ENCODE data around the gene SYP.

SYP gene

GRCh38 chrX:49226946-49227345, 27.0 kb upstream of the SYP start:
- no peak for DNase-seq (ENCODE audit: low read depth)
- TF ChIP-seq, protein P1, sequence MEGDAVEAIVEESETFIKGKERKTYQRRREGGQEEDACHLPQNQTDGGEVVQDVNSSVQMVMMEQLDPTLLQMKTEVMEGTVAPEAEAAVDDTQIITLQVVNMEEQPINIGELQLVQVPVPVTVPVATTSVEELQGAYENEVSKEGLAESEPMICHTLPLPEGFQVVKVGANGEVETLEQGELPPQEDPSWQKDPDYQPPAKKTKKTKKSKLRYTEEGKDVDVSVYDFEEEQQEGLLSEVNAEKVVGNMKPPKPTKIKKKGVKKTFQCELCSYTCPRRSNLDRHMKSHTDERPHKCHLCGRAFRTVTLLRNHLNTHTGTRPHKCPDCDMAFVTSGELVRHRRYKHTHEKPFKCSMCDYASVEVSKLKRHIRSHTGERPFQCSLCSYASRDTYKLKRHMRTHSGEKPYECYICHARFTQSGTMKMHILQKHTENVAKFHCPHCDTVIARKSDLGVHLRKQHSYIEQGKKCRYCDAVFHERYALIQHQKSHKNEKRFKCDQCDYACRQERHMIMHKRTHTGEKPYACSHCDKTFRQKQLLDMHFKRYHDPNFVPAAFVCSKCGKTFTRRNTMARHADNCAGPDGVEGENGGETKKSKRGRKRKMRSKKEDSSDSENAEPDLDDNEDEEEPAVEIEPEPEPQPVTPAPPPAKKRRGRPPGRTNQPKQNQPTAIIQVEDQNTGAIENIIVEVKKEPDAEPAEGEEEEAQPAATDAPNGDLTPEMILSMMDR (IDR thresholded peaks at IDR 0.05; ENCODE audit: control insufficient read depth, extremely low read depth, insufficient read depth): no peak
- H3K4me3 ChIP-seq (ENCODE audit: low read depth, low read length): no peak overlapping the region

- TF ChIP-seq, protein P1 (IDR thresholded peaks at IDR 0.05; ENCODE audit: control insufficient read depth, extremely low read depth, insufficient read depth): no peak
- H3K4me3 ChIP-seq (ENCODE audit: low read depth, low read length): no peak overlapping the region
- no peak for DNase-seq (ENCODE audit: low read depth)
Measured at GRCh38 chrX:49225858-49226257, 25.9 kb upstream of the SYP start.

DNA sequence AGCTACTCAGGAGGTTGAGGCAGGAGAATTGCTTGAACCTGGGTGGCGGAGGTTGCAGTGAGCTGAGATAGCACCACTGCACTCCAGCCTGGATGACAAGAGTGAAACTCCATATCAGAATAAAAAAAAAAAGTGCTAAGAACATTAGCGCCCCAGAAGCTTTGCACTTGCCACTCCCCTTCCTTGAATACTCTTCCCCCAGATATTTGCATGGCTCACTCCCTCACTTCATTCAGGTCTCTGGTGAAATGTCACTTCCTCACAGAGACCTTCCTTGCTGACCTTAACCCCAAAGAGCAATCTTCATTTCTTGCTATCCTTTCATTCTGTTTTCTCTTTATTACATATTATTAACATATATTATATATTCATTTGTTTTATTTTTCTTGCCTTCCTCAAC, 21.9 kb upstream of the SYP start:
- H3K4me3 ChIP-seq (ENCODE audit: low read depth, low read length): no peak overlapping the region
- no peak for DNase-seq (ENCODE audit: low read depth)
- TF ChIP-seq, protein P1 (IDR thresholded peaks at IDR 0.05; ENCODE audit: control insufficient read depth, extremely low read depth, insufficient read depth): no peak

GRCh38 chrX:49220100-49220499, 20.1 kb upstream of the SYP start:
- no peak for DNase-seq (ENCODE audit: low read depth)
- TF ChIP-seq, protein P1 (IDR thresholded peaks at IDR 0.05; ENCODE audit: control insufficient read depth, extremely low read depth, insufficient read depth): no peak
- H3K4me3 ChIP-seq (ENCODE audit: low read depth, low read length): no peak overlapping the region

DNA sequence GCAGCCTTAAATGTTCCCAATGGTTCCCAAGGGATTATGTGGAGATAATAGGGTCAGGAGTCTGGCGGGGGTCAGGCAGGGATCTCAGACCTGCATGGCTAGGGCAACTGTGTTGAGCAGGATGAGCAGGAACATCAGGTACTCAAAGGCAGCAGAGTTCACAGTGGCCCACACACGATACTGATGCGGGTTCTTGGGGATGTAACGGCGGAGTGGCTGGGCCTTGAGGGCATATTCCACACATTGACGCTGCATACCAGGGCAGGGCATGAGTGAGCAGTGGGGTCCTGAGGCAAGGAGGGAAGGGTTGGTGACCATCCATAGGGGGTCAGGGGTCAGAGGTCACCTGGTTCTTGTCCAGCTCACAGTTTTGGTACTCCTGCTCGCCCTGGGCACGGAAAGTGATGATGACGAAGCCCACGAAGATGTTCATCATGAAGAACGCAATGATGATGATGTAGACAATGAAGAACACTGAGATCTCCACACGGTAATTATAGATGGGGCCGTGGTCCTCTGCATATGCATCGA, 15.1 kb upstream of the SYP start:
- no peak overlapping the region for H3K4me3 ChIP-seq (ENCODE audit: low read depth, low read length)
- no peak for DNase-seq (ENCODE audit: low read depth)
- TF ChIP-seq, protein P1 (IDR thresholded peaks at IDR 0.05; ENCODE audit: control insufficient read depth, extremely low read depth, insufficient read depth): no peak

GRCh38 chrX:49214416-49214815, 14.4 kb upstream of the SYP start:
- no peak overlapping the region for H3K4me3 ChIP-seq (ENCODE audit: low read depth, low read length)
- TF ChIP-seq, protein P1 (IDR thresholded peaks at IDR 0.05; ENCODE audit: control insufficient read depth, extremely low read depth, insufficient read depth): no peak
- DNase-seq (ENCODE audit: low read depth): no peak

DNA sequence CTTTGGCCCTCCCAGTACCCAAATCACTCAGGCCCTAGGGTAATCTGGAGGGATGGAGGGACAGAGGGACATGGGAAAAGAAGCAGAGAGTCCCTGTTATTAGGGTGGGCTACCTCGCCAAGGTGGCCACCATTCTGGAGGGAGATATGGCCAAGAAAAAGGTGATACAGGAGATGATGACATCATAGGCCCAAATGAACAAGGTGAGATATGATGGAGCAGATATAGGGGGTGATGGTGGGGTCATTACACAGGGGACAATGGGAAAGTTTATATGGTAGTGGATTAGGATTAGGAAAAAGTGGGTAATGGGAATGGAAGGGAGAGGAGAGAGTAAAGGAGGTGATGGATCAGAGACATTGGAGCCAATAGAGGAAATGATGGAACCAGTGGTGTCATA, 12.9 kb upstream of the SYP start:
- DNase-seq (ENCODE audit: low read depth): no peak
- TF ChIP-seq, protein P1 (IDR thresholded peaks at IDR 0.05; ENCODE audit: control insufficient read depth, extremely low read depth, insufficient read depth): no peak
- no peak overlapping the region for H3K4me3 ChIP-seq (ENCODE audit: low read depth, low read length)
